ENCODE data around the gene KEAP1.
A peak's percentile ranks its signal among the peaks of the same experiment; 100 is the strongest.

Gene KEAP1

GRCh38 chr19:10516671-10517286, 13.6 kb upstream of the KEAP1 start:
- H3K9me3 ChIP-seq (ENCODE audit: control insufficient read depth in 1 of 2, low read length in 2 of 2) = no peaks in the 10 kb centered on the region
- peaks cover 70 to 72% of the 10 kb centered on the region in 2 donors for H3K27me3 ChIP-seq (ENCODE audit: control insufficient read depth in 1 of 2, insufficient read depth in 2 of 2, low read length in 2 of 2)
- no peaks in the 10 kb centered on the region for H3K36me3 ChIP-seq (ENCODE audit: control insufficient read depth in 1 of 2, insufficient read depth in 2 of 2, low read length in 2 of 2)
- H3K9ac ChIP-seq (ENCODE audit: low read depth in 1 of 2, low read length in 2 of 2) = no peak overlapping the region
- H3K27ac ChIP-seq (ENCODE audit: low read depth, low read length) = no peak overlapping the region
- no peak overlapping the region for H3K4me3 ChIP-seq (ENCODE audit: low read depth in 1 of 2, low read length in 2 of 2)
- H3K4me1 ChIP-seq (ENCODE audit: control insufficient read depth in 1 of 2, insufficient read depth in 2 of 2, low read length in 2 of 2) = peaks cover 0 to 19% of the 10 kb centered on the region in 2 donors

- Histone ChIP-seq H3K9me3 (ENCODE audit: control insufficient read depth in 1 of 2, low read length in 2 of 2) (no peaks in the 10 kb centered on the region), H3K36me3 (ENCODE audit: control insufficient read depth in 1 of 2, insufficient read depth in 2 of 2, low read length in 2 of 2) (no peaks in the 10 kb centered on the region), H3K4me3 (ENCODE audit: low read depth in 1 of 2, low read length in 2 of 2) (no peak overlapping the region), H3K9ac (ENCODE audit: low read depth in 1 of 2, low read length in 2 of 2) (no peak overlapping the region), H3K27ac (ENCODE audit: low read depth, low read length) (no peak overlapping the region), H3K27me3 (ENCODE audit: control insufficient read depth in 1 of 2, insufficient read depth in 2 of 2, low read length in 2 of 2) (peaks cover 66 to 72% of the 10 kb centered on the region in 2 donors), H3K4me1 (ENCODE audit: control insufficient read depth in 1 of 2, insufficient read depth in 2 of 2, low read length in 2 of 2) (peaks cover 0 to 19% of the 10 kb centered on the region in 2 donors)
Observed at GRCh38 chr19:10516064-10516385, 12.9 kb upstream of the KEAP1 start.

- Histone ChIP-seq H3K4me3 (ENCODE audit: low read depth in 1 of 2, low read length in 2 of 2) (no peak overlapping the region), H3K36me3 (ENCODE audit: control insufficient read depth in 1 of 2, insufficient read depth in 2 of 2, low read length in 2 of 2) (no peaks in the 10 kb centered on the region), H3K9ac (ENCODE audit: low read depth in 1 of 2, low read length in 2 of 2) (no peak overlapping the region), H3K4me1 (ENCODE audit: control insufficient read depth in 1 of 2, insufficient read depth in 2 of 2, low read length in 2 of 2) (peaks cover 3 to 21% of the 10 kb centered on the region in 2 donors), H3K27me3 (ENCODE audit: control insufficient read depth in 1 of 2, insufficient read depth in 2 of 2, low read length in 2 of 2) (peaks cover 65 to 70% of the 10 kb centered on the region in 2 donors), H3K9me3 (ENCODE audit: control insufficient read depth in 1 of 2, low read length in 2 of 2) (no peaks in the 10 kb centered on the region), H3K27ac (ENCODE audit: low read depth, low read length) (no peak overlapping the region)
Observed at GRCh38 chr19:10514211-10515145, 11.3 kb upstream of the KEAP1 start.

- no peaks in the 10 kb centered on the region for H3K36me3 ChIP-seq (ENCODE audit: control insufficient read depth in 1 of 2, insufficient read depth in 2 of 2, low read length in 2 of 2)
- no peak overlapping the region for H3K27ac ChIP-seq (ENCODE audit: low read depth, low read length)
Observed at GRCh38 chr19:10513223-10513622, 10.1 kb upstream of the KEAP1 start.

GRCh38 chr19:10510301-10510802, 7.2 kb upstream of the KEAP1 start:
- no peak overlapping the region for H3K4me3 ChIP-seq (ENCODE audit: low read depth in 1 of 2, low read length in 2 of 2)
- peaks cover 30 to 31% of the 10 kb centered on the region in 2 donors for H3K27me3 ChIP-seq (ENCODE audit: control insufficient read depth in 1 of 2, insufficient read depth in 2 of 2, low read length in 2 of 2)
- no peak overlapping the region for H3K9ac ChIP-seq (ENCODE audit: low read depth in 1 of 2, low read length in 2 of 2)
- no peaks in the 10 kb centered on the region for H3K9me3 ChIP-seq (ENCODE audit: control insufficient read depth in 1 of 2, low read length in 2 of 2)
- H3K27ac ChIP-seq (ENCODE audit: low read depth, low read length) = no peak overlapping the region
- H3K4me1 ChIP-seq (ENCODE audit: control insufficient read depth in 1 of 2, insufficient read depth in 2 of 2, low read length in 2 of 2) = peaks cover 2 to 3% of the 10 kb centered on the region in 2 donors
- no peaks in the 10 kb centered on the region for H3K36me3 ChIP-seq (ENCODE audit: control insufficient read depth in 1 of 2, insufficient read depth in 2 of 2, low read length in 2 of 2)

More at GRCh38 chr19:10513223-10513622, 10.1 kb upstream of the KEAP1 start:
- no peaks in the 10 kb centered on the region for H3K9me3 ChIP-seq (ENCODE audit: control insufficient read depth in 1 of 2, low read length in 2 of 2)
- no peak overlapping the region for H3K9ac ChIP-seq (ENCODE audit: low read depth in 1 of 2, low read length in 2 of 2)
- peaks cover 3 to 14% of the 10 kb centered on the region in 2 donors for H3K4me1 ChIP-seq (ENCODE audit: control insufficient read depth in 1 of 2, insufficient read depth in 2 of 2, low read length in 2 of 2)
- H3K27me3 ChIP-seq (ENCODE audit: control insufficient read depth in 1 of 2, insufficient read depth in 2 of 2, low read length in 2 of 2) = peaks cover 52 to 57% of the 10 kb centered on the region in 2 donors
- no peak overlapping the region for H3K4me3 ChIP-seq (ENCODE audit: low read depth in 1 of 2, low read length in 2 of 2)

- Histone ChIP-seq H3K9ac (ENCODE audit: low read depth in 1 of 2, low read length in 2 of 2) (no peak overlapping the region), H3K4me1 (ENCODE audit: control insufficient read depth in 1 of 2, insufficient read depth in 2 of 2, low read length in 2 of 2) (peaks cover 2 to 3% of the 10 kb centered on the region in 2 donors), H3K9me3 (ENCODE audit: control insufficient read depth in 1 of 2, low read length in 2 of 2) (no peaks in the 10 kb centered on the region), H3K36me3 (ENCODE audit: control insufficient read depth in 1 of 2, insufficient read depth in 2 of 2, low read length in 2 of 2) (no peaks in the 10 kb centered on the region), H3K27ac (ENCODE audit: low read depth, low read length) (no peak overlapping the region), H3K4me3 (ENCODE audit: low read depth in 1 of 2, low read length in 2 of 2) (no peak overlapping the region), H3K27me3 (ENCODE audit: control insufficient read depth in 1 of 2, insufficient read depth in 2 of 2, low read length in 2 of 2) (peaks cover 15% of the 10 kb centered on the region in 2 donors)
Observed at GRCh38 chr19:10508707-10509106, 5.6 kb upstream of the KEAP1 start.

- peaks cover 8% of the 10 kb centered on the region in 2 donors for H3K27me3 ChIP-seq (ENCODE audit: control insufficient read depth in 1 of 2, insufficient read depth in 2 of 2, low read length in 2 of 2)
- no peak overlapping the region for H3K9ac ChIP-seq (ENCODE audit: low read depth in 1 of 2, low read length in 2 of 2)
- H3K36me3 ChIP-seq (ENCODE audit: control insufficient read depth in 1 of 2, insufficient read depth in 2 of 2, low read length in 2 of 2) = no peaks in the 10 kb centered on the region
- peaks cover 2 to 3% of the 10 kb centered on the region in 2 donors for H3K4me1 ChIP-seq (ENCODE audit: control insufficient read depth in 1 of 2, insufficient read depth in 2 of 2, low read length in 2 of 2)
- H3K9me3 ChIP-seq (ENCODE audit: control insufficient read depth in 1 of 2, low read length in 2 of 2) = no peaks in the 10 kb centered on the region
- no peak overlapping the region for H3K4me3 ChIP-seq (ENCODE audit: low read depth in 1 of 2, low read length in 2 of 2)
- H3K27ac ChIP-seq (ENCODE audit: low read depth, low read length) = no peak overlapping the region
Observed at GRCh38 chr19:10508036-10508435, 4.9 kb upstream of the KEAP1 start.

- H3K4me1 ChIP-seq (ENCODE audit: control insufficient read depth in 1 of 2, insufficient read depth in 2 of 2, low read length in 2 of 2) = peaks cover 13 to 14% of the 10 kb centered on the region in 2 donors
Observed at GRCh38 chr19:10505583-10506229, 2.5 kb upstream of the KEAP1 start.

GRCh38 chr19:10502524-10503001, 593 bp downstream of the KEAP1 start:
- H3K27ac ChIP-seq (ENCODE audit: low read depth, low read length) = peak overlapping the region; percentile 95
- peak overlapping the region; percentile 92 to 96 for H3K9ac ChIP-seq (ENCODE audit: low read depth in 1 of 2, low read length in 2 of 2)
- peak overlapping the region; percentile 82 to 95 for H3K4me3 ChIP-seq (ENCODE audit: low read depth in 1 of 2, low read length in 2 of 2)
- H3K27me3 ChIP-seq (ENCODE audit: control insufficient read depth in 1 of 2, insufficient read depth in 2 of 2, low read length in 2 of 2) = no peaks in the 10 kb centered on the region
- H3K36me3 ChIP-seq (ENCODE audit: control insufficient read depth in 1 of 2, insufficient read depth in 2 of 2, low read length in 2 of 2) = peaks cover 6 to 11% of the 10 kb centered on the region in 2 donors
- no peaks in the 10 kb centered on the region for H3K9me3 ChIP-seq (ENCODE audit: control insufficient read depth in 1 of 2, low read length in 2 of 2)
- H3K4me1 ChIP-seq (ENCODE audit: control insufficient read depth in 1 of 2, insufficient read depth in 2 of 2, low read length in 2 of 2) = peaks cover 21 to 27% of the 10 kb centered on the region in 2 donors

More at GRCh38 chr19:10505583-10506229, 2.5 kb upstream of the KEAP1 start:
- no peak overlapping the region for H3K27ac ChIP-seq (ENCODE audit: low read depth, low read length)
- H3K27me3 ChIP-seq (ENCODE audit: control insufficient read depth in 1 of 2, insufficient read depth in 2 of 2, low read length in 2 of 2) = peaks cover 4% of the 10 kb centered on the region in 2 donors
- no peaks in the 10 kb centered on the region for H3K36me3 ChIP-seq (ENCODE audit: control insufficient read depth in 1 of 2, insufficient read depth in 2 of 2, low read length in 2 of 2)
- H3K4me3 ChIP-seq (ENCODE audit: low read depth in 1 of 2, low read length in 2 of 2) = no peak overlapping the region
- no peaks in the 10 kb centered on the region for H3K9me3 ChIP-seq (ENCODE audit: control insufficient read depth in 1 of 2, low read length in 2 of 2)
- H3K9ac ChIP-seq (ENCODE audit: low read depth in 1 of 2, low read length in 2 of 2) = no peak overlapping the region
